ENCODE data around the gene ASPA.

Gene ASPA

GRCh38 chr17:3502466-3502865 is 26.7 kb downstream of the ASPA start:
- no peak for TF ChIP-seq CTCF (IDR thresholded peaks at IDR 0.05; ENCODE audit: low read depth, low read length)
- peaks cover 3% of the 10 kb centered on the region for H3K9me3 ChIP-seq (ENCODE audit: severe bottlenecking)

GRCh38 chr17:3503285-3503684 is 27.5 kb downstream of the ASPA start:
- no peak overlapping the region for H3K4me3 ChIP-seq (ENCODE audit: low read depth, low read length)
- H3K9me3 ChIP-seq (ENCODE audit: severe bottlenecking): peaks cover 3% of the 10 kb centered on the region
- H3K27me3 ChIP-seq (ENCODE audit: insufficient read depth, low read depth, severe bottlenecking): peaks cover 4% of the 10 kb centered on the region
- no peak for TF ChIP-seq CTCF (IDR thresholded peaks at IDR 0.05; ENCODE audit: low read depth, low read length)
- DNase-seq: no peak
- H3K36me3 ChIP-seq: no peaks in the 10 kb centered on the region
- no peak overlapping the region for H3K27ac ChIP-seq

More at GRCh38 chr17:3502466-3502865, 26.7 kb downstream of the ASPA start:
- H3K27me3 ChIP-seq (ENCODE audit: insufficient read depth, low read depth, severe bottlenecking): peaks cover 4% of the 10 kb centered on the region
- no peak overlapping the region for H3K27ac ChIP-seq
- H3K4me3 ChIP-seq (ENCODE audit: low read depth, low read length): no peak overlapping the region
- no peak for DNase-seq
- no peaks in the 10 kb centered on the region for H3K36me3 ChIP-seq

GRCh38 chr17:3505008-3505407 is 29.2 kb downstream of the ASPA start:
- Histone ChIP-seq H3K9me3 (ENCODE audit: severe bottlenecking) (peaks cover 3% of the 10 kb centered on the region), H3K4me3 (ENCODE audit: low read depth, low read length) (no peak overlapping the region), H3K27me3 (ENCODE audit: insufficient read depth, low read depth, severe bottlenecking) (peaks cover 4% of the 10 kb centered on the region), H3K36me3 (no peaks in the 10 kb centered on the region), H3K27ac (no peak overlapping the region)
- no peak for TF ChIP-seq CTCF (IDR thresholded peaks at IDR 0.05; ENCODE audit: low read depth, low read length)
- no peak for DNase-seq

GRCh38 chr17:3506054-3506453 is 30.3 kb downstream of the ASPA start:
- Histone ChIP-seq H3K27me3 (ENCODE audit: insufficient read depth, low read depth, severe bottlenecking) (peaks cover 4% of the 10 kb centered on the region), H3K4me3 (ENCODE audit: low read depth, low read length) (no peak overlapping the region), H3K27ac (no peak overlapping the region), H3K9me3 (ENCODE audit: severe bottlenecking) (no peaks in the 10 kb centered on the region), H3K36me3 (no peaks in the 10 kb centered on the region)
- TF ChIP-seq CTCF (IDR thresholded peaks at IDR 0.05; ENCODE audit: low read depth, low read length): no peak
- no peak for DNase-seq

GRCh38 chr17:3507071-3507470 is 31.3 kb downstream of the ASPA start:
- Histone ChIP-seq H3K9me3 (ENCODE audit: severe bottlenecking) (no peaks in the 10 kb centered on the region), H3K4me3 (ENCODE audit: low read depth, low read length) (no peak overlapping the region), H3K27ac (no peak overlapping the region), H3K36me3 (no peaks in the 10 kb centered on the region), H3K27me3 (ENCODE audit: insufficient read depth, low read depth, severe bottlenecking) (peaks cover 4% of the 10 kb centered on the region)
- TF ChIP-seq CTCF (IDR thresholded peaks at IDR 0.05; ENCODE audit: low read depth, low read length): no peak
- no peak for DNase-seq

GRCh38 chr17:3507869-3508268 is 32.1 kb downstream of the ASPA start:
- no peaks in the 10 kb centered on the region for H3K9me3 ChIP-seq (ENCODE audit: severe bottlenecking)
- no peak overlapping the region for H3K27ac ChIP-seq
- TF ChIP-seq CTCF (IDR thresholded peaks at IDR 0.05; ENCODE audit: low read depth, low read length): no peak
- H3K4me3 ChIP-seq (ENCODE audit: low read depth, low read length): no peak overlapping the region
- DNase-seq: no peak
- H3K27me3 ChIP-seq (ENCODE audit: insufficient read depth, low read depth, severe bottlenecking): peaks cover 4% of the 10 kb centered on the region
- no peaks in the 10 kb centered on the region for H3K36me3 ChIP-seq

Data from WERI-Rb-1 (cell line).